GM18508 (cell line): ENCODE measurements around the gene LRRN3.

Source experiments
- ATAC-seq: cut with Tn5 transposase; IDR thresholded peaks from one replicate; pipeline ENCODE4 v1.9.1; 2021; ENCODE audit warnings: moderate number of reproducible peaks; ENCODE audit not compliant: insufficient read depth, unreplicated experiment

The LRRN3 gene

DNA sequence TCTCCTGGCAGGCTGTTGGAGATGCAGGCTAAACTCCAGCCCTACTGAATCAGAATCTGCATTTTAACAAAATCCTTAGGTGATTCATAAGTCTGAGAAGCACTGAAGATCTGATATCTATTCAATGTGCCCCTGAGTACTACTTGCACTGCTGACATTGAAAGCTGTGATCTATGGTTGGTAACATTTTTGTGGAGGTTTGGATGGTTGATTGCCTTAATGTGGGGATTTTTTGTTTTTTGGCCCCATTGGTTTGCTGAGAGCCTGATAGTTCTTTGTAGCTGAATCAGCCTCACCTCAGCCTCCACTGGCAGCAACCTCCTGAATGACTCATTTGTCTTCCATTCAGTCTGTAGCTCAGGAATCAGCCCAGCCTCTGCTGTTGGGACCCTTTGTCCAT, 14.7 kb upstream of the LRRN3 start:
- ATAC-seq = no peak

DNA sequence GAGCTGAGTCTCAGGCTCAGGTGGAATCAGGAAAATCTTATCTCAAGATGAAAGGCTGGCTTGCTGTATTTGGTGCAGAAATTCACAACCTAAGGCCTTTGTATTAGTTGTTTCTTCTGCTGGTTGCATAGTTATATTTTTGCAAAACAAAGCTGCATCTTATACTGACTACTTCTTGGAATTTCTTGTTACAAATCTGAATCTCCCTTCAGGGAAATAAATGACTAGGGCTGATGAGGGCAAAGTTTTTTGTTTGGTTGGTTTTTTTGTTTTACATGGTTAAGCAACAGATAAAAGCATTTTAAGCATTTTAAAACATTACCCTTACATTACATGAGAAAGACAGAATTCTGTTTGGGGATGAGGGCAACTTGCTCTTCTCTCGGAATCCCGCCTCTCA, 13.9 kb upstream of the LRRN3 start:
- ATAC-seq = no peak

DNA sequence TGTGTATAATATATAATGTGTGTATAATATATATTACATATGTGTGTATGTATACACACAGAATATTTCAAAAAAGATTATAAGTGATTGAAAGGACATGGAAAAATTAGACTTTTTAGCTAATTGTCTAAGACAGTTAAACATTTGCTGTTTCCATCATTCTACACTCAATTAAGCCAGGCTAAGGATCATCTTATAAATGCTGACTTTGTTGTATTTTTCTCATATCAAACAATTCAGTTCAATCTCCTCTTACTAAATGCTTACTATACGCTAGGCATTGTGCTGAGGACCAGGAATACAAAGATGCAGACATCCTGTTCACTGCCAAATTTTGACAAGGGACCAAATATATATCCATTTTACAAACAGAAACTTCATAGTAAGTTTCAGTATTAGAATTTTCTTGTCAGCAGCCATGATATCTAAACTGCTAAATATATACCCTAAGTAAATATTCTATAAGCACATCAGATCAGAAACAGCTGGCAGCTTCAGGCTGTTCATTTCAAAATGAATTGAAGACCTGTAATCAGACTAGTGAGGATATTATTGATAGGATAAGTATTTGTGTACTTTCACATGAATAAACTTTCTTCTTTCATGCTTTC, 10.3 kb upstream of the LRRN3 start:
- no peak for ATAC-seq

DNA sequence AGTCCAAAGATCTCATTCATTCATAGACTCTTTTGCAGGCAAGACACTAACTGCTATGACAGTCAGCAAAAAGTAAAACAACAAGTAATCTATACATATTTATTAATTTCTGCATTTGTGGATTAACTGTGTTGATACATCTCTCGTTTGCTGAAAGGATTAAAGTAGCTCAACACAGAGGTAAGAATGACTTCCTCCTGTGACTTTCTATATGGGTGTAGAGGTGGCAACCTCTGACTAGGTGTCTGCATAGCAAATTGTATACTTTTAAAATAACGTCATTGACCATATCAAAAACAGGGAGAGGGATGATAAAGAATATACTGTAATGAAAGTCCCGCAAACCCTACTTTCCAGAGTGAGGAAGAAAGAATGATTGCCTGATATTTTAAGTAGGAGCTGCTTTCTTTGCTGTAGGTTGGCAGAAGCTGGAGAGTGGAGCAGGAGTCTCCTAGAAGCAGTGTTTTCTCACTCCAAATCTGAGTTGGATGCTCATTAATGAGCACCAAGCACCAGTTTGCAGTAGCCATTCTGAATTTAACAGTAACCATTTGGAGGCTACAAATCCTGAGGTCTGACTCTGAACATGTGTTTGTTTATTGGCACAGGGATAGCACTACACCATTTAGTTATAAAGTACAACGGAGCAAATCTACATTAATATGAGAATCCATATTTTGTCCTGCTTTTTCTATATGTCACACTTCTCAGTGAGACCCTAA, 9.2 kb upstream of the LRRN3 start:
- no peak for ATAC-seq

DNA sequence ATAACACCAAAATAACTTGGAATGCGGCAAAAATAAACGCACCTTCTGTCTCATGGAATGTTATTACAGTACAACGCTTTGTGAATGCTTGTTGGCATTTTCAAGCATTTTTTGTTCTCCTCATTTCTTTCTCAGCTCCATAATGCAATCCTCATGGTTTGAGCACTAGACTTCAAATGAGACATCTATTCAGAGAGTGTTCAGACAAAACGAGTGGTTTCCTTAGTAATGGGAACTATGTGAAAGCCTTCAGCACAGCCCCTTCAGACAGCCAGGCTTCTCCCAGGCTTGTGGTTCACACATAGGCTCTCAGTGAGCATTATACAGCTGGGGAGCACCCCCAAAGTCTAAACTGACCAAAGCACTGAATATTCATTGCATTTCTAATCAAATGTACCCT, 8.6 kb upstream of the LRRN3 start:
- no peak for ATAC-seq

DNA sequence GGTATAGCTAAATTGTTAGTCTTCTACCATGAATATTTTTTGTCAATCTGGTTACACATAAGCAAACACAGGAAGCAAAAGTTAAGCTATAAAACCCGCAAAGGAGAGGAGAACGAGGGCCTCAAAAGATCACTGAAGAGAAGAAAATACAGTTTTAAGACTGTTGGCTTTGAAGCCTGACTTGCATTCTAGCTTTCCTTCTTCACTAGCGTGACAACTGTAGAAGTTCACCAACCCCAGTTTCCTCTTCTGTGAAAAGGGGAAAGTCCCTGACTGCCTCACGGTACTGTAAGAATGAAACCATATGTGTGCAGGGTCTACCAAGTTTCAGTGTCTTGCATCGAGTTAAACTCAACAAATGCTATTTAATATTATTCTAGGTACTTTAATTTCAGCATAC, 7.5 kb upstream of the LRRN3 start:
- peak; percentile 97 for ATAC-seq

DNA sequence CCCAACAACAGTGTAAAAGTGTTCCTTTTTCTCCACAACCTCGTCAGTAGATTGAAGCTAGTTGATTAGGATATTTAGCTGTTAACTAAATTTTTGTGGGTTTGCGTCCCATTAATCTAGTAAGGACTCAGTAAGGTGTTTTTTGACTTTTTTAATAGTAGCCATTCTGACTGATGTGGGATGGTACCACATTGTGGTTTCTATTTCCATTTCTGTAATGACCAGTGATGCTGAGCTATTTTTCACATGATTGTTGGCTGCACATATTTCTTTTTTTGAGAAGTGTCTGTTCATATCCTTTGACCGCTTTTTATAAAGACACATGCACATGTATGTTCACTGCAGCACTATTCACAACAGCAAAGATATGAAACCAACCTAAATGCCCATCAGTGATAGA, 5.6 kb upstream of the LRRN3 start:
- ATAC-seq = no peak

DNA sequence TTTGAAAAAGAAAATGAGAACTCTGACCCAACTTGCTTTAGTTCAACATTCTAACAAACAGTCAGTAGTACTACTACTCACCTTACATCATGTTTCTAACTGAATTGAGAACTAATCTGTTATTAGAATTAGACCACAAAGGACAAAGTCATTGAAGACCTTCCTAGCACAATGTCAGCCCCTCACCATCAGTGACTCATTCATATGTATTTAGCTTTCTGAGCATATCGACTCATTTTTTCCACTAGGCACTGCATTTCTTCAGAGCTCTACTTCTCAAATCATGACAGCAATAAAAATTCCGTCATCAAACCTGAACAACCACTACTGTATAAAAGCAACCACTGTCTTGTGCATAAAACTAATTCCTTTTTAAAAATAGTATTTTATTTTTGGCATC, 4.4 kb upstream of the LRRN3 start:
- ATAC-seq = no peak

DNA sequence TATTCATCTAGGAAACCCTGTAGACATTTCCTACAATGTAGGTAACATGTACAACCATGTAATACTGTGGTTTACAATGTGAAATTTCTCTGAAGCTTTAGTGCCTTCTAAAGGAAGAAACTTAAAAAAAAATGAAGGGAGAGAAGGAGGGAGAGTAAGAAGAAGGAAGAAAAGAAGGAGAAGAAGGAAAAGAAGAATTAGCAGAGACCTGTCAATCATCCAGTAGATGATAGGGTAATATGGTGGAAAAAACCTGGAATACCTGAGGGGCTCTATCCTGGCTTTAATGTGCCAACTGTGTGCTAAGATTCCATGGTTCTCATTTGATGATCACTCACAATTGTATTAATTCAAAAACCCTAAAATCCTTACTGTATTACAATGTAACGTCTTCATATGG, 2.6 kb upstream of the LRRN3 start:
- no peak for ATAC-seq

DNA sequence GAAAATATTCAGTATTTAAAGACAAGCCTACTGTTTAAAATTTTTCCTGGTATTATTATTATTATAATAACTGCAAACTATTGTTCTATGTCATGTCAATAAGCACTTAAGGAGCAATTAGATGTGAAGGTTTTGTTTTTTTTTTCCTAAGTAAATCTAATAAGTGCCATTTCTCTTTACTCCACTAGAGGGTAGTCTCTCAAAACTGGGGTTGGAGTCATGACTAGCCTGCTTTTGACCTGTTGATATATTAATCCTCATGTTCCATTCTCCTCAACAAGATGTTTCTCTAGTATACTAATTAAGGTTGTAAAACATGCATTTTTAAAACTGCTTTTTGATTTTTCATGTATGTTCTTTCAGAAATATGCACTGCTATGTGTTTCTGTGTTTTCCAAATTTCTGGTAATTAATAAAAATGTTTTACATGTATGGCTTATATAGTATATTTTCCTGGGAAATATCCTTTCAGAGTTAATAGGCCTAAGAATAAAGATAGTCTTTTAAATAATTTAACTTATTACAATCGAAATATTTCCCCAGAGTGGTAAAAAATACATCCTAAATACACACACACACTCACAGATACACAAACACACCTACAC, 1.0 kb upstream of the LRRN3 start:
- no peak for ATAC-seq

DNA sequence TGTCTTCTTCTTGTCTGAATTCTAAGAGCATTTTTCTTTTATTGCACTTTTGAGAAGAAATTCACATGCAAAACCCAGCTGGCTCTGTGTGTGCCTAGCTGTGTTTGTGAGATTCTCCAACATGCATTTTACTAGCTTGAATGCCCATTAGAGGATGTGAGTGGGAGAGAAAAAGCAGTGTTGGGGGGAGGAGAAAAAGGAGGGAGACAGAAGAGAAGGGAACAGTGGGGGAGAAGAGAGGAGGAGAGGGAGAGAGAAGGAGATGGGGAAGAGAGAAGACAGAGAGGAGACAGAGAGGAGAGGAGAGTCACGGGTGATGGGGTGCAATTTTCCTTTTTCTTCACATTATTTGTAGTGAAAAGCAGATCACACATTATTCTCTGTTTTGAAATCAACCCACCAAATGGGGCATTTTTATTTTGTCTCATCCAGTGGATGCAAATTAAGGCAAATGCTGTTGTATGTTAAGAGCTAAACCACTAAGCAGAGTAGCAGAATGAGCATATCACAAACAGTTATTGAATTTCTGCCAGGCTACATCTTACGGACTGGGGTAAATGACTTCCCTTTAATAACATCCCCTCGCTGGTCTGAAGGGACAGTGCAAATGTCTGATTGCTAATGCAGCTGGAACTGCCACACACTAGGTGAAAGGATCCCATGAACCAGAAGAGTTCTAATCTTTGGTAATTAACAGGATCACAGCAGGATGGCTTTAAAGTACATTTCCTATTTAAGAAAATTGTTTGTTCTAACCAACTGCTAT, 849 bp downstream of the LRRN3 start:
- peak; percentile 9 for ATAC-seq

DNA sequence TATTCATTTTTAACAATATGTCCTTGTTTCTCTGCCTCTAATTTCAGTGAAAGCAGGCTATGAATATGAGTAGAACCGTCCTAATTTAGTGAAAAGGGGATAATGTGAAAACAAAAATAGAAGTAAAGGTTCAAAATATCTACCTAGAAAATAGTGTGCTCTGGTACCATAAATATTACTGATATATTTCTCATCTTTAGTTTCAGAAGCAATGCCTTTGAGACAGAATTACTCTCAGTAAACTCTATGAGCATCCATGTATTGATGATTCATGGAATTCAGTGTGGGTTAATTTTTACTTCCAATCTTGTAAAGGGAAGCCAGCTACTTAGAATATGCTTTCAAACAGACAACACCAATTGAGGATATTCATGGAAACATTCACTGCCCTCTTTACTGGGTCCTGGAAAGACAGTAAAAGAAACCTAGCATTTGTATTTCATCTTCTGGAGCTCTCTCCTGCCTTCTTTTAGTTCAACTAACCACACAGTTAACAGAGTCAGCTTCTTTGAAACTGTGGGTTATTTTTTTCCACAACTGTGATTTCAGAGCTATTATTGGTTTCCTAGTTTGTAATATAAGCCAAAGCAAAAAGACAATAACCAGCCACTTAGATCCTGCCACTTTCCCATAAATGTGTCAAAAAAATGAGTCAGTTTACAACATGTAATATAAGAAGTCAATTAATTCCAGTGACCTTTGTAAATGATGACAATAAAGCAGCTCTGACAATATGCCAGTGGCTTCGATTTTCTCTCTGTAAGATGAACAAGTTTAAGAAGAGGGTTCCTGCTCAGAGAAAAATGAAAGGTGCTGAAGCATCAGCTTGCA, 1.7 kb downstream of the LRRN3 start:
- peak; percentile 62 for ATAC-seq

DNA sequence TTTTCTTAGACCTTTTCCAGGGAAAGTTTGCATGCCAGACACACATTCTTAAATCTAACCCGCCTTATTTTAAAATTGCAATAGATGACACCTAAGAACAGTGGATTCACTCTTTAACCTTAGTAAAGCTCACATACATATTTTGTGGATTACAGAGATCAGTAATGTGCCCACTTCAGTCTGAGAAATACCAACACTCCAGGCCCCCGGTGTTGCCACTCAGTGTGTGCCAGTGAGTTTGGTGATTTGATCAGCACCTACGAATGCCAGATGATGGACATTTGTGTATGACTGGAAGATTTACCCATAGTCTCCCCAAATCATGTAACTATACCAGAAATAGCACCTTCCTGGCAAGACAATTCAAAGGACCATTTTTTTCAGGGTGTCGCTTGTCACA, 2.6 kb downstream of the LRRN3 start:
- ATAC-seq = no peak

DNA sequence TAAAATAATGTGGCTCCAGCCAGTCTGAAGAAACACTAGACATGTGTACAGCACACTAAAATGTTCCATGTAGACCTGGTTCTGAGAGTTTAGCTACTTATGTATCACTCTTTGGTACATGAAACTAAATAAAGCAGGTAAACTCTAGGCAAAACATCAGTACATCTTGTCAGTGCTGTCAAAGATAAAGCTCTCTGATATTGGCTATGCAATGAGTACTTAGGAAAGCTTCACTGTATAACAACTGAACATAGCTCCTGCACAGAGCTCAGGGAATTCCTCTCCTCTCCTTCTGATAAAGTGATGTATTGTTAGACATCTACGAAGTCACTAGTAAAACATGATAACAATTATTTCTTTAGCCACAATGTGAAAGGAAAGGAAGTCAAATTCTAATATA, 3.5 kb downstream of the LRRN3 start:
- ATAC-seq = no peak

DNA sequence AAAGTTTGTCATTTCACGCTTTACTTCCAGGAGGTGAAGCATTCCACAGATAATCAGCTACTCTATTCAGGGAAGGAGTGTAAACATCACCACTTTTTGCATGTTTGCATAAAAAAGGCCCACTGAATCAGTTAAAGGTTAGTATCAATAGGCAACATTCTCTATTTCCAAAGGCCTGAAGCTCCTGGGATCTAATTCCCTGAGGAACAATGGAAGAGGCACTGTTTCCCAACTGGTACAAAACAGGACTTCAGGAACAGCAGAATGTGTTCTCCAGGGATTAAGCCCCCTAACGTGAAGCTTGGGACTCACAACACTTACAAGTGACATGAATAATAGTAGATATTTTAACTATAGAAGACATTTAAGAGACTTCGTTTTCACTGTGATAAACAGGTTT, 6.1 kb downstream of the LRRN3 start:
- ATAC-seq = no peak

DNA sequence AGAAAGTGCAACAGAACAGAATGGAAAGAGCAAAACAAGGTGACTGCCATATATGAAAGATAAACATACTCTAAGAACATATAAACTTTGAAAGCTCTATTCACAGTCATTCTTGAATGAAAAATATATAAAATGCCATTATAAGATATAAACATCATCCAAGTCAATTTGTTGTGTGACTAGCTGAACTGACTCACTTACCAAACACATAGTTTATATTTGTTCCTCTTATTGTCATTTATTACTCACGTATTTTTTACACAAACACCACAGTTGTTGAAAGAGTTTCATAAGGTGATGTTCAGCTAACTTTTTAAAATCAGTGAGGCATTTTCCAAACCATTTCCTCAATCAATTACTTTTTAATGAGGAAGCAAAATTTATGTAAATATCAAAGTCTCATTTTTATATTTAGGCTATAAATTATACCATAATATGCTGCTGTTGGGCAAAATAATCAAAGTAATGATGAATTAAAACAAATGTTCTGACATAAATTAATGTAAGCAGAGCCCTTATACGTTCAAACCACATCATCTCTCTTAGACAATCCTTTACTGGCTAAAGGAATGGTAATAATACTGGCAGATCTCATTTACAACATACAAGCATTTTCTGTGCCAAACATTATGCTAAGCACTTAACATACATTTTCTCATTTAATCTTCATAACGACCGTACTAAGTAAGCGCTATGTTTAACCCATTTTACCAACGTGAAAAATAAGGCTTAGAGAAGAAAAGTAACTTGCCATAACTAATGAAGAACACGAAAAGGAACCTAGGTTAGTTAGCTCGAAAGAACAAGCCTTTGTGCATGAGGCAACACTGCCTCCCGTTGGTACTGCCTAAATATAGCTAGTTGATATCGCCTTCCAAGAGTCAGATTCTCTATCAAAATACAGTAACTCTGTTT, 7.3 kb downstream of the LRRN3 start:
- ATAC-seq = peak; percentile 88

DNA sequence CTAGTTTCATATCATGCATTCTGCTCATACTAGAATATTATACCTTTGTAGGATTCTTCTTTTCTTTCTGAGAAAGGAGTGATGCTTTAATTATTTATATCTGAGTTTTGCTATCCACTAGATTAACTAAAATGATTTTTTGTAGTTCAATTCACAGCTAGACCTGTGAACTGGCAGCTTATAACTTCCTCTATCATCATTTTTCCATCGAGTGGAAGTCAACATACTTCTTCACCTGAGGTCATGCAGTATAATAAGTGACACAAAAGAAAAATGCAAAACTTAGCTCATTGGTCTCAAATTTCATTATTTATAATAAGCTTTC, 8.0 kb downstream of the LRRN3 start:
- no peak for ATAC-seq

DNA sequence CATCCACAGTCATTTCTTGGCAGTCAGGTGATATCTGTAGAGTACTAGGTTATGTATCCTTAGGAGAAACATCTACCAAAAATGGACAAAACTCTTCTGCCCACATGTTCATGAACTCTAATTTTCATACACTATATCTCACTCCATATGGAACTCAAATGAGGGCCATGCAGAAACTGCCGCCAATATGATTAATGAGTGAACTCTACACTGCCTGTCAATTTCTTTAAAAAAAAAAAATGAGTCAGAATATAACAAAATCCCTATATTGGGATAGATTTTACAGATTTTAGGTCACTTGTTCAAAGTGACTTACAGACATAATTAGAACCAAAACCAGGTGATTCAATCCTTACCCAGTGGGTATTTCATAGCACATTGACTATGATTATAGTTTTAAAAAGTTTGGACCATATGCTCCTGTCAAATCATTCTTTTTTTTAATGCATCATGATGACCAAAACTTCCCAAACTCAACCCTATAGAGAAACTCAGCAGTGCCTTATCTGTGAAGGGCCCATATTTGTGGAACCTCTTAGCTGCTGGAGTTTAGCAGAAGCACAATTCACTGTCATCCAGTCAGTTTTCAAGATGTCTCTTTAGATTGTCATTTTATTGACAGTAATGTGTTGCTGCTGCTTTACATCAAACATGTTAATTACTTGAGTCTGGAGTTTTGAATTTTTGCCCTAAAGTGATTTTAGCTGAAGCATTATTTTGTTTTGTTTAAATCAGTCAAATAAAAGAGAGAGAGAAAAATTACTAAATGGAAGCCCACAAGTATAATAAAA, 11.1 kb downstream of the LRRN3 start:
- no peak for ATAC-seq

DNA sequence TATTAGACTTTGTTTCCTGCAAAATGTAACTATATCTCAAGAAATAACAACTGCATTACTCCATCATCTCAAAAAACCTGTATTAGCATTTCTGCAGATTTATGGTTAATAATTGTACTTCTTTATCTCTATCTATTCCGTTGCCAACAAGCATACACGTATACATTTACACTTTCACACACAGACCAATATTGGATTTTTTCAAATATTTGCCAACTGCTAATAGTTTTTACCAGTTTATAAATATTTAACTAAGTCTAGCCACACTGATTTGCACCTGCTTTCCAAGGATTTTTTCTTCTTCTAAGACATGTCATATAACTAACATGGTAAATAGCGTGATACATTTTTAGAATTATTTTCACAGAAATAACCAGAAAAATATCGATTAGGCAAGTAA, 12.2 kb downstream of the LRRN3 start:
- no peak for ATAC-seq
